GM21717 (cell line): ENCODE data around the gene FOXB1.

Experiments used
- ATAC-seq: cut with Tn5 transposase; IDR thresholded peaks from one replicate; pipeline ENCODE4 v1.9.1; 2021; ENCODE audit warnings: mild to moderate bottlenecking, moderate library complexity; ENCODE audit not compliant: unreplicated experiment

The FOXB1 gene

DNA sequence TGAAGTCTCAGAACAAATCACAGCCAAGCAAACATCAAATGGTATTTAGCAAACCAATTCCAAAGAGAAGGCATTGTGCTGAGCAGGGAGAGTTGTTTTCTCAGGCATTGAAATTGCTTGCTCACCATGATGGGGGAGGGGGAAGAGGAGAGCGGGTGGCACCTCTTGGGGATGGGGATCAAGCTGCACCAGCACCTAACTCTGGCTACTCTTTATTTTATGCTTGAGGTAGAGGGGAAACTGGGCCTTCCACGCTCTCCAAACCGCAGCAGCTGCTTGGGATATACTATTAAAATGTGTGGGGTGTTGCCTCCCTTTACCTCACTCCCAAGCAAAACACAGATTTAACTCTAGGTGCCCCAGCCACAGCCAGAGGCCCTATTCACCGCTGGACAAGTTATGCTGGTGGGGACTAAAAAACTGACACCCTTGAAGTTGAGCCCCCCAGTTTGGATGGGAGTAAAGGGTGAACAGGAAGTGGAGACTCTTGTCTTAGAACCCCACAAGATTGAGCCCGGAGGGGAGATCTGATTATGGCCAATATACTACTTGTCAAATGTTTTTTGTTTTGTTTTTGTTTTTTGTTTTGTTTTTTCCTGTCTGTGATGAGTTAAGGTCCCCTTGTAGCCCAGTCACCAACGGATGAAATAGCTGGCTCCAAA is 5.0 kb upstream of the FOXB1 start:
- ATAC-seq = no peak

DNA sequence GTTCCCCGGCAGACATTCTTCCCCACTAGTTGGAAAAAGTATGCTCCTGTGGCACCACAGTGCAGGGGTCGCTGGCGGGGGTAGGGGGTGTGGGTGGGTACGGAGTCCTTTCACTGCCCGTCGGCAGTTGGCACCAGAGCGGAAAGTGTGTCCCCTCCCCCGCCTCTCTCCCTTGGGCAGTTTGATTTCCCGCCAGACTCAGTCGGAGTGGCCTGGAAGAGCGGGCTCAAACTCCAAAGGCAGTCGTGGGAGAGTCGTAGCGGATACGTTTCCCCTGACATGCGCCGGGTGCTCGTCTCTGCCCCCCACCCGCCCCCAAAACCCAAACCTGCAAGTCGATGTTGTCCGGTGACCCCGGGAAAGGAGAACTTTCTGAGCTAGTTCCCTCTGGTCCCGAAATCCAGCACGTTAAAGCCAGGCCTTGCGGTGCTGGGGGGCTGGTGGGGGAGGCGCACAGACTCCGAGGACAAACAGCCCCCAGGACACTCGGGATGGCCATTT is 4.4 kb upstream of the FOXB1 start:
- ATAC-seq = no peak

DNA sequence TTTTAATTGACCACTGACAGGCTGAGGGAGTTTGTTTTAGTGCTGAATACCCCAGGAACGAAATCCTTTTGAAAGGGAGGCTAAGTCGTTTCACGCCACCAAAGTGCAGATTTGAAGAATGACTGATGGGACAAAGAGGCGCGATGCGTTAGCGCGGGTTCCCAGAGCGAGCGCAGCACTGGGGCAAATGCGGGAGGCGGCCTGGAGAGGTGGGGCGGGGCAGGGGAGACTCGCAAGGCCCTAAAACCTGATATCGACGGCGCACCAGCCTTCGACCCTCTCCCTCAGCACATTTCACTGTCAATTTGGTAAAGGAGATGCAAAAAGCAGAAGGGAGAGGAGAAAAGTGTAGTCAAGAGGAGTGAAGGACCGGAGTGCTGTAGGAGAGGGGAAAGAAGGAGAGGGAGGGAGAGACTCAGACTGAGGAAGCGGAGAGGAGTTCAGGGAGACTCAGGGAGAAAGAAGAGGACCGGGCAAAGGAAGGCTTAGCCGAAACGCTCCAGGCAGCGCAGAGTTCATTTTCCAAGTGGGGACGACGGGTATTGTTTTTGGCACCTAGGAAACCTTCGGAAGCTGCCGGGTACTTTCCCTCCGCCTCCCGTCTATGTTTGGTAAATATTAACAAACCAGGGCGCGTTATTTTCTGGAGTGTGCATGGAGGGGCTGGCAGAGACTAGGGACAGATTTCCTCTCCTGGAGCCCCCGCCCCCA is 3.8 kb upstream of the FOXB1 start:
- ATAC-seq = no peak

DNA sequence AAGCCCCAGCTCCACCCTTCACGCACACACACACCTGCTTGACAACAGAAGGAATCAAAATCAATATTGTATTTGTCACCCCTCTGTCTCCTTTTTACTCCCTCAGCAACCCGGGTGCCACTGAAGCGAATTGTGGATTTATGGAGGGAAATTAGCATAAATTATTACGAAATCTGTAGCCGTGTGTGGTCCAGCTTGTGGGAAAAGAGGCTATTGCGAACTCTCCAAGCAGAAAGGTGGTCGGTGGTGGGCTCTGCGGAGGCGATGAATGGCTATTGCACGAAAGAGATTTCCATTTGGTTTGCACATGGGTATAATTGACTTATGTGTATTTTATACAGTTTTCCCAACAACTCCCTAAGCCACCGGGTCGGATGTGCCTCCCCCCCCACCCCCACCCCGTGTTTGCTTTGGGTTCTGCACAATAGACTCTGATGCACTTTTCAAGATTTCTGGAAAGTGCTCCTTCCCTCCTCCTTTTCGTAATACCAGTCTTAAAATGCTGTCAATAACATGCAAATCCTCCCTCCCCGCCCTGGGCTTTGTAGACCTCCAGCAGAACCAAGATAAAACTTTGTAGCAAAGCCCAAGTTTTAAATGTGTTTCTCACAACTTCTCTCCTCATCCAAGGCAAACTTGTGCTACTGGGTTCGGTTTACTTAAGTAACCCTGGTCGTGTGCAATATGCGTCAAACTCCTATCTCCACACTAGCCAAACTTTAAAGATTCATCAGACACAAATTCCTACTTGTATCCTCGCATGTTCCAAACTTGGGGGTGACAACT is 3.1 kb upstream of the FOXB1 start:
- ATAC-seq = no peak

DNA sequence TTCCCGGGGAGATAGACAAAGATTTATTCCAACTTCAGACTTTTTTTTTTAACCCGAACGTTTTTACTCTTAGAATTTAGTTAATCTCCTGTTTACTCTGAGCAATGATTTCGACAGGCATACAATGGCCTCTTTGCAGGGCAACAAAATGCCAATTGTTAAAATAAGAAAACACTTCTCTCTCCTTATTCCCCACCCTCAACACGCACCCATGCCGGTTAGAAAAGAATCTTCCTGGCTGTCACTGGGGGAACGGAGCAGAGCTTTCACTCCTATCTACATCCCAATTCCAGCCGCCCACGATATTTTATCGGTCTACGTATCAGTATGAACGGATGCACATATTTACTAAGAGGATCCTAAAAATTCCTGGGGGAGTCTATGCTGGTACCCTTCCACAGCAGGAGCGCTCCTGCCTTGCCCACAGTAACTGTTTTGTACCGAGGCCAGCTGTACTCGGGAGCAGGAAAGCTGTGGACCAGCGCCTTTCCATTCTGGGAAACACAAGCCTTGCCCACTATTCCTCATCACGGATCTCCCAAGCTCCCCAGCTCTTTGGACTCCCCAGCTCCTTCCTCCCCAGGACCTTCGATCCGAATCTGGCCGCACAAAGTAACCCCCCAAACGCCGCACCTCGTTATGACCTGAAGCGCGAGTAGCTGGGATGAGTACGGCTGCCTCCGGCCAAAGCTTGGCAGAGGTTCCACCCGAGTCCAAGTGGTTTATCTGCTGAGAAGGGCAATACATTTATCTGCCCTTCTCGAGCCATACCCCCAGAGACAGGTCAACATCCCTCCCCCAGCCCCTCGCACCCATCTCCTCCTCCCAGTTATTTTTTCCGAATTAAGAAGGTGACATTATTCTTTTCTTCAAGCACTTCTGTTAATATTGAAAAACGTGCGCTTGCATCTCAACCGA is 2.2 kb upstream of the FOXB1 start:
- ATAC-seq = no peak

DNA sequence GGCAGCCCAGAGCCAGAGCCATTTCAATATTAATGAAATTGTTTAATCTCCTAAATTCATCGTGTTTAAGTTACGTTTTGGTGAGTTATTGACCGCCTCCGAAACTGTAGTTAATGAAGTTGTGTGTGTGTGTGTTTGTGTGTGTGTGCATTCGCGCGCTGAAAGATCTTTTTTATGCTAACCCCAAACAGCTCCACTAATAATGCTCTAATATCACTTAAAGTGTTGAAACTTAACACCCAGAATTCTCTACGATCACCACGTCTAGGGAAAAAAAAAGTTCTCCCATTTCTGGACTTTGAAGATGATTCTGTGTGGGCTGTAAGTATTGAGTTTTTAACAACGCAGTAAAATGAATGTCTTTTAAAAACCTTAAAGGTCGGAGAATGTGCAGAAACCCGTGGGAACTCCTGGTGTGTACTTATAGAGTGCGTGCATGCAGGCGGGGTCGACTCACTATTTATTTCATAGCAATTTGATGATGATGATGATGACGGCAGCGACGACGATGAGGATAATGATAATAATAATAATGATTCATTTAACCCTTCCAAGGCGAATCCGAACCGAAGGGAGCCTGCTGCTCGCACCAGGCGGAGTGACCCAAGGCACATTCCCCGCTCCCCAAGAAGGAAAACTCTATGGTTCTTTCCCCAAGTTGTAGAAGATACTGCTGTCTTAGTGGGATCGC is 1.4 kb upstream of the FOXB1 start:
- no peak for ATAC-seq

DNA sequence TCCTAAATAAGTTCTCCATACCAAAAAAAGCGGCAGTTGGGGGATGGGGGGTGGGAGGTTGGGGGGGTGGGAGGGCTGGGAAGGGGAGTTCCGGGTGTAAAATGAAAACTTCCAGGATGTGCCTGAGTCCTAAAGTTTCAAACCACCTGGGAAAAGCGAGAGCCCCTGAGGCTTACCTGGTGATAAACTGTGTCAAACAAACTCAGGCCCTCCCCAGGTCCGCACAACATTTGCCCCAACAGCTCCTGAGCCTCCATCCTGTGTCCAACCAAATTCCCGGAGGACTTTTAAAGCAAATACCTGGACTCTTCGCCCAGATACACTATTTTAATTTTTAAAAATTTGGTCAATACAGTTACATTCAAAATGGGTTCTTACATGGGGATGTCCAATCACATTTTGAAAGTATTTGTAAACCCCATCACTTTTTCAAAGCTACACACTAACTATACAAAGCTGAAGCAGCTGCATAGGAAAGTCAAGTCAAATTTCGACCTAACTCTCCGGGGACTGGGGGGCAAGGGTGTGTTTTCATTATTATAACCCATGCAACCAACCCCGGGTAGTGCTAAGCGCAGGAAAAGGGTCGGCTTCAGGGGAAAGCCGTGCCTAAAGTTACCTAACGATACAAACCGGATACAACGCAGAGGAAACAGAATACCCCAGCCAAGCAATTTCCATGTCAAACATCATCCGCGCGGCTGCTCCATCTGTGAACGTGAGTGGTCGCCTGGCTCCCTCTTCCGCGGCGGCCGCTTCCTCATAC is 685 bp upstream of the FOXB1 start:
- ATAC-seq = no peak

DNA sequence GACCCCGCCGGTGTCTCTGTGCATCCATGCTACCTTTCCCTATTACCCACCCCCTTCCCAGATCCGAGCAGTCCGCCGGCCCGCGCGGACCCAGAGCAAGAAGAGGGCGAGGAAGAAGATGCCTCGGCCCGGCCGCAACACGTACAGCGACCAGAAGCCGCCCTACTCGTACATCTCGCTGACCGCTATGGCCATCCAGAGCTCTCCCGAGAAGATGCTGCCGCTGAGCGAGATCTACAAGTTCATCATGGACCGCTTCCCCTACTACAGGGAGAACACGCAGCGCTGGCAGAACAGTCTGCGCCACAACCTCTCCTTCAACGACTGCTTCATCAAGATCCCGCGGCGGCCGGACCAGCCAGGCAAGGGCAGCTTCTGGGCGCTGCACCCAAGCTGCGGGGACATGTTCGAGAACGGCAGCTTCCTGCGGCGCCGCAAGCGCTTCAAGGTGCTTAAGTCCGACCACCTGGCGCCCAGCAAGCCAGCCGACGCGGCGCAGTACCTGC is 788 bp downstream of the FOXB1 start:
- ATAC-seq = no peak

DNA sequence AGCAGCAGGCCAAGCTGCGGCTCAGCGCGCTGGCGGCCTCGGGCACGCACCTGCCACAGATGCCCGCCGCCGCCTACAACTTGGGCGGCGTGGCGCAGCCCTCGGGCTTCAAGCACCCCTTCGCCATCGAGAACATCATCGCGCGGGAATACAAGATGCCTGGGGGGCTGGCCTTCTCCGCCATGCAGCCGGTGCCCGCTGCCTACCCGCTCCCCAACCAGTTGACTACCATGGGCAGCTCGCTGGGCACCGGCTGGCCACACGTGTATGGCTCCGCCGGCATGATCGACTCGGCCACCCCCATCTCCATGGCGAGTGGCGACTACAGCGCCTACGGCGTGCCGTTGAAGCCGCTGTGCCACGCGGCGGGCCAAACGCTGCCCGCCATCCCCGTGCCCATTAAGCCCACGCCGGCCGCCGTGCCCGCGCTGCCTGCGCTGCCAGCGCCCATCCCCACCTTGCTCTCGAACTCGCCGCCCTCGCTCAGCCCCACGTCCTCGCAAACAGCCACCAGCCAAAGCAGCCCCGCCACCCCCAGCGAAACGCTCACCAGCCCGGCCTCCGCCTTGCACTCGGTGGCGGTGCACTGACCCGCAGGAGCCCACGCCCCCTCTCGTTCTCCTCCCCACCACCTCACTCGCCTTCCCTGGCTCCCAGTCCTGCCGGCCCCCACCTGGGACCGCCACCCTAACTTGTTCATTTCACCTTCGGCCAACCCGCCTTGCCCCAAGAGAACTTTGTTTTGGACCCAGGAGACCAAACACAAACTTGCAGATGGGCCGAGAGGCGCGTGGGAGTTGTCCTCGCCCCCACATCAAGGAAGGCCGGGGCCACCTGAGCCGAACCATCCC is 1.5 kb downstream of the FOXB1 start:
- ATAC-seq = peak; percentile 20

DNA sequence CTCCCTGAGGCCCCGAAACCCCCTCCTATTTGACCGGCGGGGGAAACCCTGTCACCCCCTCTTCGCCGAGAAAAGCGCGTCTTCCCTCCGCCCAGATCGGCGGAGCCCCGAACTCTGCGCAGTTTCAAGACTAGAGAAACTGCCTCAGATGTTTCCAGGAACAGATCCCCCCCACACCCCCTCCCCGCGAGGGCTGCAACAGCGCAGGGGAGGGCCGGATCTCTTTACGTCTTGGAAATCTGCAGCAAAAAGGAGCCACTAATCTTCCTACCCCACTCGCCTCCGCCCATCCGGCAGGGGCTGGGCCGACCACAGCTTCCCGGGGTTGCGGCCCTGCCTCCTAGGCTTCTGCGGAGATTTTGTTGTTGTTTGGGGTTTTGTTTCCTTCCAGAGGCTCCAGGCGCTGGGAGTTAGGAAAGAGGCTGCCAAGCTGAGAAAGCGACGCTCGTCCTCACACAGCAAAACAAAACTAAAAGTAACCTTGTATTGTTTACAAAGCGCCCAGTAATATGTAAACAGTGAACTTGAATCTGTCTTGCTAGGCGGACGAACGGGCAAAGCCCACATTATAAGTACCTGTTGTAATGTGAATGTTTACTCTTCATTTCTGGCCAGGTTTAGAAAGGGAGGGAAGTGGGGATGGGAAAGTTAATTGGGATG is 2.2 kb downstream of the FOXB1 start:
- ATAC-seq = peak; percentile 54

DNA sequence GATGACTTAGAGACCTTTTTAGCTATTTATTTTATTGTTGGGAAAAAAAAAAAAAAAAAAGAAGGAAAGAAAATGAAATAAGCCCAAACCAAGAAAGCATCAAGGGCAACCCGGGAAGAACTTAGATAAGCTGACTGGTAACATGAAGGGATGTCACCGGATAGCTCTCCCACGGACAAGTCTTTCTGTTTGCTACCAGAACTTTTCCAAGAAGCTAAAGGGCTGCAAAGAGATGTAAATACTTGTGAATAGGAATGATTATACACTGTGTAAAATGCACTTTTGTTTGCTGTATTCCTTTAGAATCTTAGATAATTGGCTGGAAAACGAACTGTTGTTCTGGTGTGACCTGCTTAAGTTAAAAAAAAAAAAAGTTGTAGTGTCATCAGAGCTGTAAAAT is 2.8 kb downstream of the FOXB1 start:
- ATAC-seq = no peak

DNA sequence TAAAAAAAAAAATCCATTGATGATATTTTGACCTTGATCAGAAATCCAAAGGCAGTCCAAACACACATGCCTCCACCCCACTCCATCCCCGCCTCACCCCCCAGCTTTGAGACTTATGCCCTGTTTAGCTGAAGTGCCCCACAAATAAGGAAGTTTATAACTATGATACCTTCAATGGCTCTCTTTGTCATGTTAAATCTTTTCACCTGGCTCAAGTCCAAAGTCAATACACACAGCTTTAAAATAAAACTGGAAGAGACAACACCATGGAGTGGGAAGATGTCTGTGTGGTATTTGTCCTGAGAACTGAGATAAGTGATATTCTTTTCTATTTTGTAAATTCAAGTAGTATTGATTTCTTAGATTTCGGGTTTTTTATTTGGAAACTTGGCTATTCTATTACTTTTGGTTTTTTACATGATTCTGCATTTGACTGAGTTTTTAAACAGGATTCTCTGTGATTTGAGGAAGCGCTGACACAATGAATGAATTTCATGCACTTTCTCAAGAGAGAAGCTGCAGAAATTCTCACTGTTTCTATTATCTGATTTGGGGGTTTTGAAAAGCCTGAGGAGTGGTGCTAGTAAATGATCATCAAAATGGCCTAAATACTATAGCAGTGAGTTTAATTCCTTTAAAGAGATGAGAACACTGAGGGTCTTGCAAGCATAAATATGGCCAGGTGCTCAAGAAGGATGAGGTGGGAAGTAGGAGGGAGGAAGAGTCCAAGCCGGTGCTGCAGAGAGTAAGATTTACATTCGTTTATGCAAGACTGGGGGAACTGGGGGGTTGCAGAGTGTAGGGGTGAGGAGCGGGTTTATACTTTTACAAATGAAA is 5.2 kb downstream of the FOXB1 start:
- no peak for ATAC-seq

DNA sequence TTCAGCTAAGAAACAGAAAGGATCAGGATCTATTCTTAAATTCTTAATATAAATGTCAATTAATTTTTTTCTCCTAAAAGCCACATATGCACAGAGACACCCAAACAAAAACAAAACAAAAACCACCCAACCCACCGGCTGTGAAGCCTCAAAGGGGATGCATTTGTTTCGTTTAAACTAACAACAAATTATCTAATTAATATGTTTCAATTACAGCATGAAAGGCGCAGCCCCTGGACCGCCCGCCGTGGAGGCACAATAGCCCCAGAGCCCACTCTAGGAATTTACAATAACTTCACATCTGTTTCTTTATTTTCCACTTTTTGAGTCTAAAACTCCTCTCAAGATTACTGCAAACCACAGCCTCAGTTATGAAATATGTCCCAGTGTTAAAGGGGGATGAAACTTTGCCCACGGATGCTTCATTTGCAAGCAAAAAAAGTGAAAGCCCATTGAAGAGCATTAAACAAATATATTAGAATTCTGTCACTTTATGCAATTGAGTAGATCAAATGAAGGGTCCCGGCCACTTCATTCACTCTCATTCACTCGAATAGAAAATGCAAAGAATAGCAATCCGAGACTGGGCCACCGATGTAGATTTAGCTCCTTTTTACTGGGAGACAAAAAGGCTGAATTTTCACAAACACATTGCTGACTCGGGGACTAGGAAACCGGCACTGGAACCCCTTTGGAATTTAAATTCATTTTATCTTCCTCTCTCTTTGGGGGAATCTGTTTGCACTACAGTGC is 6.0 kb downstream of the FOXB1 start:
- no peak for ATAC-seq

DNA sequence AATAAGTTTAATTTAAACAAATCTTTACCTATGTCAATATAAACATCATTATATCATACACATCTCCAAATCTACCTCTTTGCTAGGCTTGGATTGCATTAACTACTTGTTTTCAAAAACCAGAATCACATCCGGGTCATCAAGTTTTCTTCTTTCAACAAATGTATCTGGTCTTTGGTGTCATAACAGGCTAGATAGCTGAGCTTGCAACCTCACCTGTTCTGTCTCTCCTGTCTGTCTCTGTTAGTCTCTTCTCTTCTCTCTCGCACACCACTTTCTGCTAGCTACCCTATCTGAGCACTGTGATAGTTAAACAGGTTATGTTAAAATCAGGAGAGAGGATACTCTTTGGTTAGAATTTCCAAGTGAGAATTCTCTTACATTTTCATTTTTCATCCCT is 6.7 kb downstream of the FOXB1 start:
- no peak for ATAC-seq

DNA sequence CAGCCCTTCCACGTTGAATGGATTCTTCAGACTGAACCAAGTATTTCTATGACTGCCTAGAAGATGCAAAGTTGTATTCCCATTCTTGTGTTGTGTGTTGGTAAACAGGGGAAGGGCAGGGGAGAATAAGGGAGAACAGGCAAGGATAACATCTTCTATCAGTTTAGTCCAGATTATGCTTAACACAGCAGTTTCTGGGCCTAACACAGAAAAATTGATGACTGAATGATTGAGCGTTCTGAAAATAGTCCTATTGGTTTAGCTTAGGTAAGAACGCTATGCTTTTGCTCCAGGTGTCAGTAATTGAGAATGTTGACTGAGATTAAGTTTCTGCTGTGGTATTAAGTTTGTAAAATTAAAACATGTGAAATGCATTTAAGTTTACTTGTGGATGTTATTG is 8.6 kb downstream of the FOXB1 start:
- no peak for ATAC-seq
